HCT116 (cell line): ENCODE results near the gene TMEM63B. TPM values are rescaled to one million over a fixed set of nuclear protein-coding genes. Genes with fewer than 3 reads are reported as not detected.

Source experiments
- ATAC-seq: fragments of 200-7000 bp; cut with Tn5 transposase; 2 replicates; pipeline ENCODE4 v1.9.1; 2020; ENCODE audit warnings: mild to moderate bottlenecking, moderate library complexity
- BruUV-seq: library from RNA; stranded (reverse); fragments of 400-500 nt; replicated peaks from 2 replicates; lab custom pipeline; 2021; lab: Mats Ljungman, UMichigan
- CTCF ChIA-PET: fragments of 300-600 bp; sonication (Branson Sonifier 250); formaldehyde crosslinking; loops from one replicate; lab custom pipeline; 2021; ENCODE audit warnings: antibody characterized with exemption; lab: Charles Lee
- POLR2A ChIA-PET: fragments of 300-600, 350-600 bp; sonication (Branson Sonifier 250); formaldehyde crosslinking; loops from one replicate; lab custom pipeline; 2021; ENCODE audit warnings: antibody characterized with exemption; lab: Charles Lee
- RAD21 ChIA-PET, 2 experiments: fragments of 300-600 bp; sonication (Branson Sonifier 250); formaldehyde crosslinking; loops; one replicate each; lab custom pipeline; 2023; ENCODE audit warnings: low total read pairs in 2 of 2; ENCODE audit not compliant: uncharacterized antibody in 2 of 2, unreplicated experiment in 2 of 2, low non-redundant PET in 1 of 2; lab: Charles Lee
- DNase-seq: peaks from one replicate; pipeline ENCODE4 v3.0.0-alpha.2; 2010; ENCODE audit warnings: low read depth, low spot score
- H2AFZ ChIP-seq: fragments of 200-600 bp; shearing (Covaris generic), sonication (generic); 2 replicates; pipeline ENCODE4 v1.6.1; 2017; ENCODE audit warnings: low read depth, mixed run types, mixed read lengths, antibody characterized with exemption, low read length; ENCODE audit not compliant: poor library complexity, severe bottlenecking
- H3K27ac ChIP-seq: 2 replicates; pipeline ENCODE4 v1.5.1; 2012; ENCODE audit warnings: low read depth, low read length
- H3K27me3 ChIP-seq: fragments of 200-600 bp; sonication (generic); 2 replicates; pipeline ENCODE4 v1.6.1; 2016; ENCODE audit warnings: mixed run types, low read length, mixed read lengths; ENCODE audit not compliant: insufficient read depth
- H3K36me3 ChIP-seq, 2 experiments: fragments of 200-500 bp in 1 of 2; fragments of 200-600 bp in 1 of 2; sonication (Bioruptor generic) in 1 of 2; sonication (generic) in 1 of 2; 2 replicates each; pipeline versions ENCODE4 v1.5.1 to v1.6.1; 2014 to 2016; ENCODE audit warnings: low read length in 2 of 2, inconsistent platforms in 1 of 2, mixed read lengths in 1 of 2, mixed run types in 1 of 2; ENCODE audit not compliant: insufficient read depth in 2 of 2, control insufficient read depth in 1 of 2
- H3K4me1 ChIP-seq, 2 experiments: fragments of 200-600 bp in 1 of 2; sonication (generic) in 1 of 2; 2 replicates each; pipeline versions ENCODE4 v1.5.1 to v1.6.1; 2012 to 2017; ENCODE audit warnings: low read length in 2 of 2, inconsistent platforms in 1 of 2, mild to moderate bottlenecking in 1 of 2, mixed read lengths in 1 of 2, mixed run types in 1 of 2, moderate library complexity in 1 of 2; ENCODE audit not compliant: insufficient read depth in 2 of 2, control insufficient read depth in 1 of 2
- H3K4me2 ChIP-seq: fragments of 200-600 bp; sonication (generic); 2 replicates; pipeline ENCODE4 v1.6.1; 2017; ENCODE audit warnings: mixed run types, low read length, mixed read lengths
- H3K4me3 ChIP-seq, 2 experiments: fragments of 200-600 bp in 1 of 2; sonication (generic) in 1 of 2; replicated peaks in 1 of 2; 2 replicates each; pipeline ENCODE4 v1.5.1; 2011 to 2016; ENCODE audit warnings: low read length in 2 of 2, control low read depth in 1 of 2, low read depth in 1 of 2, mild to moderate bottlenecking in 1 of 2, mixed read lengths in 1 of 2, mixed run types in 1 of 2
- H3K79me2 ChIP-seq: fragments of 200-600 bp; sonication (generic); 2 replicates; pipeline ENCODE4 v1.6.1; 2017; ENCODE audit warnings: mild to moderate bottlenecking, mixed run types, low read length, moderate library complexity, mixed read lengths; ENCODE audit not compliant: insufficient read depth
- H3K9ac ChIP-seq: fragments of 200-600 bp; sonication (generic); 2 replicates; pipeline ENCODE4 v1.6.1; 2016; ENCODE audit warnings: low read length, mixed read lengths
- H3K9me2 ChIP-seq: fragments of 200-600 bp; sonication (generic), shearing (Covaris generic); 2 replicates; pipeline ENCODE4 v1.6.1; 2017; ENCODE audit warnings: mixed run types, mild to moderate bottlenecking, moderate library complexity; ENCODE audit not compliant: insufficient read depth
- H3K9me3 ChIP-seq, 2 experiments: fragments of 200-500 bp in 1 of 2; fragments of 200-600 bp in 1 of 2; sonication (Bioruptor generic) in 1 of 2; sonication (generic) in 1 of 2; 2 replicates each; pipeline ENCODE4 v1.6.1; 2014 to 2017; ENCODE audit warnings: low read length in 2 of 2, mixed read lengths in 2 of 2, inconsistent platforms in 1 of 2, low read depth in 1 of 2, mild to moderate bottlenecking in 1 of 2, mixed run types in 1 of 2, moderate library complexity in 1 of 2; ENCODE audit not compliant: control insufficient read depth in 1 of 2, insufficient read depth in 1 of 2
- H4K20me1 ChIP-seq: fragments of 200-600 bp; sonication (generic), shearing (Covaris generic); 2 replicates; pipeline ENCODE4 v1.6.1; 2017; ENCODE audit warnings: mixed run types, mild to moderate bottlenecking, moderate library complexity; ENCODE audit not compliant: insufficient read depth
- CEBPB ChIP-seq: IDR thresholded peaks from 2 replicates; pipeline ENCODE4 v1.6.1; 2012; ENCODE audit warnings: low read depth
- POLR2AphosphoS5 ChIP-seq: IDR thresholded peaks from 2 replicates; pipeline ENCODE4 v1.6.1; 2011; ENCODE audit warnings: mild to moderate bottlenecking, low read depth, low read length, moderate library complexity
- intact Hi-C: fragments of 100-400 bp; cut with micrococcal nuclease; formaldehyde crosslinking; loops from 2 replicates; pipeline ENCODE4 v1.10.0; 2022
- total RNA-seq: library from RNA; stranded (reverse); gene quantifications from one replicate; pipeline ENCODE4 v1.2.1, GENCODE V29; 2021; ENCODE audit not compliant: unreplicated experiment
- TF ChIP-seq, protein P1 (sequence below): IDR thresholded peaks from 2 replicates; pipeline ENCODE4 v1.6.1; 2011; ENCODE audit warnings: mild to moderate bottlenecking, low read length, moderate library complexity; ENCODE audit not compliant: insufficient replicate concordance; ENCODE audit errors: extremely low read depth
- TF ChIP-seq, protein P2 (sequence below), 3 experiments: fragments of 200-600 bp in 1 of 3; sonication (generic) in 1 of 3; IDR thresholded peaks in 2 of 3; conservative IDR thresholded peaks in 1 of 3; 2 replicates each; pipeline ENCODE4 v1.5.1; 2012 to 2017; ENCODE audit warnings: low read depth in 2 of 3, low read length in 2 of 3, antibody characterized with exemption in 1 of 3, borderline replicate concordance in 1 of 3, control low read depth in 1 of 3, mild to moderate bottlenecking in 1 of 3, mixed read lengths in 1 of 3, mixed run types in 1 of 3, moderate library complexity in 1 of 3; ENCODE audit not compliant: insufficient read depth in 1 of 3

Gene TMEM63B
- total RNA-seq, 1 experiment from 2014 or later = 58.2 TPM

DNA sequence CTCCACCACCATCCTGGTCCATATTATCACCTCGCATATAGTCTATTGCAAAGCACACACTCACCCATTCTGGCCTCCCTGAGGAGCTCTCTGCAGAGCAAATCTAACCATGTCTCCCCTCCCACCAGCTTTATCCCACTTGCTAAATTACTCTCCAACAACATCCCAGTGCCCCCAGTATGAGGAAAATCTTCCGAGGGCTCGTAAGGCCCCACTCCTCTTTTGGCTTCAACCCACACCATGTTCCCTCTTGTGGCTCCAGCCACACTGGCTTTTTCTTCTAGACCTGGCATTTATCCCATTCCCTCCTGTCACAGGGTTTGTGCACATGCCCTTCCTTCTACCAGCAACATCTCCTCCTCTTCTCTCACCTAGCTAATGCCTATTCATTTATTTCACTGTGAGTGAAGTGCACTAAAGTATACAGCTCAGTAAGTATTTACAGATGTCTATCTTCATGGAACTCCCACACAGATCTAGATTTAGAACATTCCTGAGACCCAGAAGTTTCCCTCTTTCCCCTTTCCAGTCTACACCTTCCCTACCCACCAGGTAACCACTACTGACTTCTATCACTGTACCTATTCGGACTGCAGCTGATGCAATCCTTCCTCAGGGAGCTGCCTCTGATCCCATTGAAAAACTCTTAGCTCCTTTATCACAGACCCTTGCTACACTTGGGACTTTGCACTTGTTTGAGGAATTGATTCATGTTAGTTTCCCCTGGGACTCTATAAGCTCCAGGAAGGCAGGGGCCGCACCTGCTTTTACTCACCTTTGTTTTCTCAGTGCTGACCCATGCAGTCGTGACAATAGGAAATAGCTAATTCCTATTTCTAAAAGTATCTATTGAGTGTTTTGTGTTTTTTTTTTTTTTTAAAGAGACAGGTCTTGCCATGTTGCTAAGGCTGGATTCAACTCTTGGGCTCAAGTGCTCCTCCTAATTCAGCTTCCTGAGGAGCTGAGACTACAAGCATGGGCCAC is 15.6 kb upstream of the TMEM63B start:
- Histone ChIP-seq H4K20me1 (no peaks in the 10 kb centered on the region), H3K9me2 (no peaks in the 10 kb centered on the region), H3K9ac (no peak overlapping the region), H2AFZ (no peak overlapping the region), H3K4me3 (no peak overlapping the region), H3K79me2 (peaks cover 67% of the 10 kb centered on the region), H3K36me3 (peaks cover 34 to 58% of the 10 kb centered on the region in 2 experiments), H3K27me3 (no peaks in the 10 kb centered on the region), H3K4me2 (no peak overlapping the region), H3K9me3 (no peaks in the 10 kb centered on the region), H3K27ac (no peak overlapping the region), H3K4me1 (no peaks in the 10 kb centered on the region)
- ChIA-PET POLR2A (no interaction called here), CTCF (no interaction called here), RAD21 (interaction anchor here in 1 of 2 experiments (2.3 kb wide), 1 partner anchor 15 kb away, joined by 5 read pairs; no protein-coding TSS in a partner anchor)
- no TSS peak for BruUV-seq
- no peak for DNase-seq
- intact Hi-C loops = no loop called here
- no peak for ATAC-seq
- TF ChIP-seq CEBPB (no peak), POLR2AphosphoS5 (no peak)
- TF ChIP-seq, protein P1, sequence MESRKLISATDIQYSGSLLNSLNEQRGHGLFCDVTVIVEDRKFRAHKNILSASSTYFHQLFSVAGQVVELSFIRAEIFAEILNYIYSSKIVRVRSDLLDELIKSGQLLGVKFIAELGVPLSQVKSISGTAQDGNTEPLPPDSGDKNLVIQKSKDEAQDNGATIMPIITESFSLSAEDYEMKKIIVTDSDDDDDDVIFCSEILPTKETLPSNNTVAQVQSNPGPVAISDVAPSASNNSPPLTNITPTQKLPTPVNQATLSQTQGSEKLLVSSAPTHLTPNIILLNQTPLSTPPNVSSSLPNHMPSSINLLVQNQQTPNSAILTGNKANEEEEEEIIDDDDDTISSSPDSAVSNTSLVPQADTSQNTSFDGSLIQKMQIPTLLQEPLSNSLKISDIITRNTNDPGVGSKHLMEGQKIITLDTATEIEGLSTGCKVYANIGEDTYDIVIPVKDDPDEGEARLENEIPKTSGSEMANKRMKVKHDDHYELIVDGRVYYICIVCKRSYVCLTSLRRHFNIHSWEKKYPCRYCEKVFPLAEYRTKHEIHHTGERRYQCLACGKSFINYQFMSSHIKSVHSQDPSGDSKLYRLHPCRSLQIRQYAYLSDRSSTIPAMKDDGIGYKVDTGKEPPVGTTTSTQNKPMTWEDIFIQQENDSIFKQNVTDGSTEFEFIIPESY = no peak

DNA sequence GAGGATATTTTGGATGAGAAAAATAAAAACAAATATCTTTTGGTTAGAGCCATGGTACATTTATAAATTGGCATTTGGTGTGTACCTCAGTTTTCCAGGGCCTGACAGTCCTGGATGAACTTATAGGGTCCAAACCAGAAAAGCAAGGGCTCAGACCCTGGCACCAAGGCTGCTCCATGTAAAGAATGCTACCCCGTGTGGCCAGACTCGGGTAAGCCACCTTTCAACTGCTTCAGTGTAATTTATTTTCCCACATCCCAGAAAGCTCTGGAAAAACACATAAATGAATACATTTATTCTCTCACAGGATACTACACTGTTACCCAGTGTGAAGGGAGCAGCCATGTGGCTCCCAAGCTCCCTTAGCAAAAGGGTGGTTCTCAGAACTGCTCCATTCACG is 13.9 kb upstream of the TMEM63B start:
- Histone ChIP-seq H3K9me2 (no peaks in the 10 kb centered on the region), H3K9me3 (no peaks in the 10 kb centered on the region), H4K20me1 (no peaks in the 10 kb centered on the region; the same call in 1 of the 2 replicates), H3K9ac (no peak overlapping the region), H3K36me3 (peaks cover 28 to 54% of the 10 kb centered on the region in 2 experiments), H3K4me2 (no peak overlapping the region), H3K4me1 (no peaks in the 10 kb centered on the region), H3K79me2 (peaks cover 77% of the 10 kb centered on the region), H3K4me3 (no peak overlapping the region), H2AFZ (no peak overlapping the region), H3K27ac (no peak overlapping the region), H3K27me3 (no peaks in the 10 kb centered on the region)
- DNase-seq (no peak), ATAC-seq (peak; percentile 72)
- POLR2A ChIA-PET = no interaction called here
- RAD21 ChIA-PET = no interaction called here
- no TSS peak for BruUV-seq
- TF ChIP-seq, protein P1 = no peak
- TF ChIP-seq, protein P2, sequence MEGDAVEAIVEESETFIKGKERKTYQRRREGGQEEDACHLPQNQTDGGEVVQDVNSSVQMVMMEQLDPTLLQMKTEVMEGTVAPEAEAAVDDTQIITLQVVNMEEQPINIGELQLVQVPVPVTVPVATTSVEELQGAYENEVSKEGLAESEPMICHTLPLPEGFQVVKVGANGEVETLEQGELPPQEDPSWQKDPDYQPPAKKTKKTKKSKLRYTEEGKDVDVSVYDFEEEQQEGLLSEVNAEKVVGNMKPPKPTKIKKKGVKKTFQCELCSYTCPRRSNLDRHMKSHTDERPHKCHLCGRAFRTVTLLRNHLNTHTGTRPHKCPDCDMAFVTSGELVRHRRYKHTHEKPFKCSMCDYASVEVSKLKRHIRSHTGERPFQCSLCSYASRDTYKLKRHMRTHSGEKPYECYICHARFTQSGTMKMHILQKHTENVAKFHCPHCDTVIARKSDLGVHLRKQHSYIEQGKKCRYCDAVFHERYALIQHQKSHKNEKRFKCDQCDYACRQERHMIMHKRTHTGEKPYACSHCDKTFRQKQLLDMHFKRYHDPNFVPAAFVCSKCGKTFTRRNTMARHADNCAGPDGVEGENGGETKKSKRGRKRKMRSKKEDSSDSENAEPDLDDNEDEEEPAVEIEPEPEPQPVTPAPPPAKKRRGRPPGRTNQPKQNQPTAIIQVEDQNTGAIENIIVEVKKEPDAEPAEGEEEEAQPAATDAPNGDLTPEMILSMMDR (IDR thresholded peaks at IDR 0.05 in 2 of 3, conservative IDR thresholded peaks at IDR 0.05 in 1 of 3; ENCODE audit: borderline replicate concordance in 1 of 3, insufficient read depth in 1 of 3, low read depth in 2 of 3, low read length in 2 of 3) = peak in 2 of 3 experiments; percentile 41 to 44; a peak in 4 of 6 replicates
- CTCF ChIA-PET = interaction anchor here (1.3 kb wide), 1 partner anchor 16 kb away, joined by 5 read pairs; no protein-coding TSS in a partner anchor
- intact Hi-C loops = no loop called here
